Activated CD4-positive, alpha-beta T cell treated with anti-CD3 and anti-CD28 coated beads, Interleukin-2, amount 50 U/mL, for 16 hours (primary cell): ENCODE data around the gene PLAAT3.
"Not testable (repeated sequence)": the region's sequence is repeated elsewhere in the genome, so short reads cannot be mapped to it uniquely, and the experiment has no call there.

Source experiments
- DNase-seq: peaks from one replicate; pipeline ENCODE4 v3.0.0-alpha.2; 2020

Gene PLAAT3

GRCh38 chr11:63564784-63565350 lies 49.4 kb downstream of the PLAAT3 start:
- no peak for DNase-seq

- DNase-seq: peak; percentile 81
Observed at GRCh38 chr11:63564056-63564774, 50.0 kb downstream of the PLAAT3 start.

DNA sequence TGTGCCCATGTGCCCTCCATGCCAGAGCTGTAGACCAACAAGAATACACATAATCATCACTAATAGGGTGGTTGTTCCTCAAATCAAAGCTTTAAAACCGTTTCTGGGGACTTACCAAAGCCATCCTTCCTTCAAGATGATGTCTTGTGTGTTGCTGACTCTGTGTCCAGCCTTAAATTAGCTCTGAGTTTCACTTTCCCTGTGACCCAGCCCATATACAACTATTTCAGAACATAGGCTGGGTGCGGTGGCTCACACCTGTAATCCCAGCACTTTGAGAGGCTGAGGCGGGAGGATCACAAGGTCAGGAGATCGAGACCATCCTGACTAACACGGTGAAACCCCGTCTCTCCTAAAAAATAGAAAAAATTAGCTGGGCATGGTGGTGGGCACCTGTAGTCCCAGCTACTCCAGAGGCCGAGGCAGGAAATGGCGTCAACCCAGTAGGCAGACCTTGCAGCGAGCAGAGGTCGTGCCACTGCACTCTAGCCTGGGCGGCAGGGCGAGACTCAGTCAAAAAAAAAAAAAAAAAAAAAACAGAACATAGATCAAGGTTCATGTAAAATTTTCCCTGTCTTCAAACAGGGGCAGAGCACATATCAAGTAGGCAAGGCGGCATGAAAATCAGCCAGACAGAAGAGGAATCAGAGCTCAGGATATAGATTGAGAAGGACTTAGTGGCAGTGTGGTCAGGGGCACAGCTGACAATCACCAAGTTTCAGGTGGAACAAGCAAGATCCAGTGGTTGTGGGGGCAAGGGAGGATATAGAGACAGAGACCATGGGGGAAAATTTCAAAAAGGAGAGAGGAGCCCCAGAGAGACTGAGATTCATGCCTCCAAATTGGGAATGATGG lies 50.8 kb downstream of the PLAAT3 start, which contains the start of gene PLAAT2:
Gene PLAAT2, minus strand, starts transcription at position 179 of the 855 bp plus-strand sequence. Its CDS starts 55 bp downstream, at position 124.
- no peak for DNase-seq

GRCh38 chr11:63560506-63561180 lies 53.6 kb downstream of the PLAAT3 start:
- no peak for DNase-seq

GRCh38 chr11:63558459-63559157 lies 55.6 kb downstream of the PLAAT3 start:
- DNase-seq: no peak

DNA sequence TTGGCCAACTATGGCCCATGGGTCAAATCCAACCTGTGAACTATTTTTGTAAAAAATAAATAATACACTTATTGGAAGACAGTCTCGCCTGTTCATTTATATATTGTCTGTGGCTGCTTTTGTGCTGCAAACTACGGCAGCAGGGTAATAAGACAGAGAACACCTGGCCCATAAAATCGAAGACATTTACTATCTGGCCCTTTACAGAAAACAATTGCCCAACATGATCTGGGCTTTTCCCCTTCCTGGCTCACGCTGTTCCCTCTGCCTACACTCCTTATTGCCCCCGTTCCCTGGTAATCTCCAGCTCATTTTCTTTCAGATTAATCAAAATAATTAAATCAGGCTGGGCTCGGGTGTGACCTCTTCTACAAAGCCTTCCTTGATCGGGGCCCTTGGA lies 56.7 kb downstream of the PLAAT3 start:
- DNase-seq: no peak

- no peak for DNase-seq
Observed at GRCh38 chr11:63556404-63557013, 57.7 kb downstream of the PLAAT3 start.

DNA sequence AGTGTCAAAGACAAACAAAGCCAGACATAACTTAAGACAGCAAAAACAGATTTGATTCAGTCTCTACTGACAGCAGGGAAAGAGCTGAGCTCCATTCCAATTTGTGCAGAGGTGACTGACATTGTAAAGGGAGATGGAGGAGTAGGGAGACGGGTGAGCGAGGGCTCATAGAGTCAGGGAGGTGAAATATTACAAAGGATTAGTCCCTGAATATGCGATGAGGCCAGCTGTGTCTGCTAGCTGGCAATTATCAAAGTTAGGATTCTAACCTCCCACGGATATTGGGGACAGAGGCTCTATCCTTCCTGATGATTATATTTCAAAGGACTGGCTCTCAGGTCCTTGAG lies 59.4 kb downstream of the PLAAT3 start:
- DNase-seq: no peak

DNA sequence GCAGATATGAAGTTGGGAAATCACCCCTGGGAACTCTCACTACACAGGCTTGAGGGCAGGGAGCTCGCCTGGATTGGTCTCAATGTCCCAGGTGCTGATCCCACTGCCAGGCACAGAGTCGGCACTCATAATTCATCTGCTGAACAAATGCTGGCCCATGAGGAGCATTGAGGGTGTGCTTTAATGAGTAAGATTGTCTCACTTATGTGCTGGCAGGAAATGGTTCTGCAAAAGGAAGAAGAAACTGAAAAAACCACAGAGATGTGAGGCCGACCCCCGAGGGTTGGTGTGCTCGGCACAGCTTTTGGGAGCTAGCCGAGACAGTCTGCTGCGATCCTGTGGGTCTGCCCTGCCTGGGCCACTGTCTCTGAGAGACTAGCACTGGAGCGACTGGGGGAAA lies 60.5 kb downstream of the PLAAT3 start:
- DNase-seq: peak; percentile 85

GRCh38 chr11:63552921-63553320 lies 61.3 kb downstream of the PLAAT3 start:
- no peak for DNase-seq

DNA sequence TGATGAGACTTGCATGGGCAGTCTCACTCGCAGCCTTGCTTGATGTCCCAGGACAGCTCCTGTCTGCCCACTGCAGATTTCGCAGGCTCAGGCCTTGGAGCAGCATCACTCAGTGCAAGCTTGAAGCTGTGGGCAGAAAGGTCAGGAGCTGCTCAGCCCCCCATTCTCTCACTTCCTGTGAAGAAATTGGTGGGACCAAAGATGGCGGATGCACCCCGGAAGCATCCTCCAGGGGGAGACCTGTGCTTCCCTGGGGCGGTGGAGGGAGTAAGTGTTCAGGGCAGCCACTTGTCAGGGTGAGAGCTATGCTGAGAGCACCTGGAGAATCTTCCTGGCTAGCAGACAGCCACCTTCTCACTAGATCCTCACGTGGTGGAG lies 62.4 kb downstream of the PLAAT3 start:
- no peak for DNase-seq

- DNase-seq: no peak
Observed at GRCh38 chr11:63551091-63551888, 62.9 kb downstream of the PLAAT3 start.

DNA sequence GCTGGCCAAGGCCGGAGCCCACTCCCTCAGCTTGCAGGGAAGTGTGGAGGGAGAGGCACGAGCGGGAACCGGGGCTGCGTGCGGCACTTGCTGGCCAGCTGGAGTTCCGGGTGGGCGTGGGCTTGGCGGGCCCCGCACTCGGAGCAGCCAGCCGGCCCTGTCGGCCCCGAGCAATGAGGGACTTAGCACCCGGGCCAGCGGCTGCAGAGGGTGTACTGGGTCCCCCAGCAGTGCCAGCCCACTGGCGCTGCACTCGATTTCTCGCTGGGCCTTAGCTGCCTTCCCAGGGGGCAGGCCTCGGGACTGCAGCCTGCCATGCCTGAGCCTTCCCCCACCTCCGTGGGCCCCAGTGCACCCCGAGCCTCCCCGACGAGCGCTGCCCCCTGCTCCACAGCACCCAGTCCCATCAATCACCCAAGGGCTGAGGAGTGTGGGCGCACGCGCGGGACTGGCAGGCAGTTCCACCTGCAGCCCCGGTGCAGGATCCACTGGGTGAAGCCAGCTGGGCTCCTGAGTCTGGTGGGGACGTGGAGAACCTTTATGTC lies 64.0 kb downstream of the PLAAT3 start:
- not testable (repeated sequence) for DNase-seq

GRCh38 chr11:63549411-63549810 lies 64.8 kb downstream of the PLAAT3 start:
- DNase-seq: no peak

GRCh38 chr11:63548178-63548577 lies 66.1 kb downstream of the PLAAT3 start:
- no peak for DNase-seq

GRCh38 chr11:63547061-63547460 lies 67.2 kb downstream of the PLAAT3 start:
- DNase-seq: no peak

GRCh38 chr11:63543711-63544110 lies 70.5 kb downstream of the PLAAT3 start:
- DNase-seq: no peak

- DNase-seq: not testable (repeated sequence)
Observed at GRCh38 chr11:63542506-63542905, 71.7 kb downstream of the PLAAT3 start.

DNA sequence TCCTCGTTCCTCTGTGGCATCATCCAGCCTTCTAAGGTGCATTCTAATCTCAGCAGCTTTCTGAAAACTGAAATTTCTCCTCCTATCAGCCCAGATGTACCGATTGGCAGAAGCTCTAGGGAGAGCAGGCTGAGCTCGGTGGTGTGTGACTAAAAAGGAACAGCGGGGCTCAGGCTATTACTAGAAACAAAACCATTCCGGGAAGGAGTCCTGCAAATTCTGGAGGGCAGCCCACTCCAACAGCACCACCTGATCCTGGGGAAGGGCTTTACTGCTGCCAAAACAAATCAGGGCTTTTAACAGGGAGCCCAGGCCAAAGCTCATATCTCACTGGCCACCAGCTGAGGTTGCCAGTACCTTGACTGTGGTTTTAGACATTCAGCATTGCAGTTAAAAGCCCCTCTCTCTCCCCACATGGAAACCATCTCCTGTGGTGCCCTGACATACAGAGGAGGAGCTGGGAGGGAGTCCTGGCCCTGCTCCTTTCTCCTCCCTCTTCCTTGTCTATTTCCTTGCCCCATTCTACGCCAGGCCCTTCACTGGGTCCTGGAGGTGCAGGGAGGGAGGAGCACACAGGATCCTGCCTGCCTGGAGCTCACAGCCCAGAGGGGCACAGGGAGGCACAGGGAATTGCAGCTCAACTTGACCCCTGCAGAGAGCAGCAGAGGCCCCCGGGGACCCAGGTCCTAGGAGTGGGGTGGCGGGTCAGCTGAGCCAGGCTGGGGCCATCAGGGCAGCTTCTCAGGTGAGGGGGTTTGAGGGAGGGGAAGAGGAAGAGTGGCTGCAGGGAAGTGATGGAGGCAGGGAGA lies 76.7 kb downstream of the PLAAT3 start:
- peak; percentile 60 for DNase-seq

- DNase-seq: peak; percentile 72
Observed at GRCh38 chr11:63536669-63537292, 77.5 kb downstream of the PLAAT3 start, which contains the start of gene PLAAT4. TSS of gene PLAAT4 (plus strand) at chr11:63536808. CDS start at chr11:63536869, 61 bp downstream.
